ENCODE measurements around the gene PPP1R13L.

GRCh38 chr19:45352062-45352461 lies 52.8 kb downstream of the PPP1R13L start:
- TF ChIP-seq CTCF (IDR thresholded peaks at IDR 0.05; ENCODE audit: low read length) (no peak), EZH2 (IDR thresholded peaks at IDR 0.05; ENCODE audit: borderline replicate concordance, low read length) (no peak)
